PC-3 (cell line): Measurements from ENCODE around the gene ST6GALNAC3. TPM values are rescaled to one million over a fixed set of nuclear protein-coding genes. Genes with fewer than 3 reads are reported as not detected.

Experiments
- ATAC-seq: fragments of 200-7000 bp; cut with Tn5 transposase; 2 replicates; pipeline ENCODE4 v1.9.1; 2020; ENCODE audit warnings: mild to moderate bottlenecking, moderate library complexity
- BruUV-seq: library from RNA; stranded (reverse); fragments of 400-500 nt; replicated peaks from 2 replicates; lab custom pipeline; 2021; lab: Mats Ljungman, UMichigan
- CTCF ChIA-PET: fragments of 300-600 bp; sonication (Branson Sonifier 250); formaldehyde crosslinking; loops from one replicate; lab custom pipeline; 2022; ENCODE audit warnings: antibody characterized with exemption; lab: Charles Lee
- POLR2A ChIA-PET: fragments of 300-600 bp; sonication (Branson Sonifier 250); formaldehyde crosslinking; loops from one replicate; lab custom pipeline; 2022; ENCODE audit warnings: antibody characterized with exemption; ENCODE audit not compliant: unreplicated experiment; lab: Charles Lee
- DNase-seq: peaks from one replicate; pipeline ENCODE4 v3.0.0-alpha.2; 2015
- H2AFZ ChIP-seq: fragments of 300-600 bp; sonication (generic); 2 replicates; pipeline ENCODE4 v1.6.0; 2016; ENCODE audit warnings: antibody characterized with exemption, low read length
- H3F3A ChIP-seq: fragments of 300-600 bp; sonication (generic); one replicate; pipeline ENCODE4 v1.6.0; 2017; ENCODE audit warnings: antibody characterized with exemption, low read length, control low read depth, mild to moderate bottlenecking; ENCODE audit not compliant: unreplicated experiment
- H3K27ac ChIP-seq: fragments of 300-600 bp; sonication (generic); 2 replicates; pipeline ENCODE4 v1.5.1; 2016; ENCODE audit warnings: mild to moderate bottlenecking, low read length
- H3K27me3 ChIP-seq: fragments of 300-600 bp; sonication (generic); 2 replicates; pipeline ENCODE4 v1.6.1; 2016; ENCODE audit warnings: low read length, mixed read lengths
- H3K36me3 ChIP-seq: fragments of 300-600 bp; sonication (generic); 2 replicates; pipeline ENCODE4 v1.6.1; 2016; ENCODE audit warnings: low read depth, mixed run types, low read length, mixed read lengths
- H3K4me1 ChIP-seq: fragments of 300-600 bp; sonication (generic); 2 replicates; pipeline ENCODE4 v1.5.1; 2016; ENCODE audit warnings: low read length; ENCODE audit not compliant: insufficient read depth
- H3K4me2 ChIP-seq: fragments of 300-600 bp; sonication (generic); 2 replicates; pipeline ENCODE4 v1.6.0; 2016; ENCODE audit warnings: low read length
- H3K4me3 ChIP-seq: fragments of 300-600 bp; sonication (generic); 2 replicates; pipeline ENCODE4 v1.5.1; 2016; ENCODE audit warnings: mild to moderate bottlenecking, low read length, mixed read lengths
- H3K79me2 ChIP-seq: fragments of 300-600 bp; sonication (generic); 2 replicates; pipeline ENCODE4 v1.6.1; 2017; ENCODE audit warnings: low read length, mixed read lengths
- H3K9ac ChIP-seq: fragments of 300-600 bp; sonication (generic); 2 replicates; pipeline ENCODE4 v1.6.0; 2016; ENCODE audit warnings: mild to moderate bottlenecking, low read length
- H3K9me2 ChIP-seq: fragments of 300-600 bp; sonication (generic); replicated peaks from 2 replicates; pipeline ENCODE4 v1.6.1; 2016; ENCODE audit warnings: mixed run types, low read length, mixed read lengths
- H3K9me3 ChIP-seq: fragments of 300-600 bp; sonication (generic); 2 replicates; pipeline ENCODE4 v1.6.1; 2016; ENCODE audit warnings: low read length, mixed read lengths
- H4K20me1 ChIP-seq: fragments of 300-600 bp; sonication (generic); 2 replicates; pipeline ENCODE4 v1.6.1; 2016; ENCODE audit warnings: low read length, mixed read lengths
- CTCF ChIP-seq: fragments of 300-600 bp; sonication (generic); conservative IDR thresholded peaks from 2 replicates; pipeline ENCODE4 v1.5.1; 2017; ENCODE audit warnings: antibody characterized with exemption, low read depth, mild to moderate bottlenecking, low read length
- EZH2 ChIP-seq: fragments of 300-600 bp; sonication (generic); IDR thresholded peaks from one replicate; pipeline ENCODE4 v1.6.1; 2017; ENCODE audit warnings: antibody characterized with exemption, mild to moderate bottlenecking, low read length; ENCODE audit not compliant: unreplicated experiment
- EZH2phosphoT487 ChIP-seq: fragments of 300-600 bp; sonication (generic); IDR thresholded peaks from 2 replicates; pipeline ENCODE4 v1.6.1; 2018; ENCODE audit warnings: mild to moderate bottlenecking, antibody characterized with exemption, low read length, borderline replicate concordance
- intact Hi-C: fragments of 100-400 bp; cut with micrococcal nuclease; formaldehyde crosslinking; loops from 2 replicates; pipeline ENCODE4 v1.9.0; 2023
- total RNA-seq: library from RNA; depleted of rRNA; stranded (reverse); fragments of >200 nt; gene quantifications from 2 replicates; pipeline ENCODE4 v1.2.3, GENCODE V29; 2014

The ST6GALNAC3 gene
- total RNA-seq, 1 experiment from 2014 or later, result not detected

GRCh38 chr1:76106719-76107235, 32.2 kb downstream of the ST6GALNAC3 start:
- Histone ChIP-seq H3K4me1 (no peaks in the 10 kb centered on the region), H3K4me3 (no peak overlapping the region), H3K9me3 (no peaks in the 10 kb centered on the region), H4K20me1 (no peaks in the 10 kb centered on the region), H3K36me3 (no peaks in the 10 kb centered on the region), H3F3A (no peaks in the 10 kb centered on the region), H3K9ac (no peak overlapping the region), H3K9me2 (no peaks in the 10 kb centered on the region), H3K4me2 (no peak overlapping the region), H3K27ac (no peak overlapping the region), H3K27me3 (peaks cover 24% of the 10 kb centered on the region), H2AFZ (no peak overlapping the region), H3K79me2 (no peaks in the 10 kb centered on the region)
- CTCF ChIA-PET, result no interaction called here
- POLR2A ChIA-PET, result interaction anchor here (0.8 kb wide), 1 partner anchor 317 kb away, joined by 3 read pairs; no protein-coding TSS in a partner anchor
- ATAC-seq (no peak), DNase-seq (no peak)
- BruUV-seq, result no TSS peak
- no peak for TF ChIP-seq EZH2phosphoT487
- no peak for TF ChIP-seq CTCF
- TF ChIP-seq EZH2, result no peak
- intact Hi-C loops, result no loop called here

- no peak overlapping the region for H3K9ac ChIP-seq
- no peaks in the 10 kb centered on the region for H3K79me2 ChIP-seq
- no peaks in the 10 kb centered on the region for H3K9me3 ChIP-seq
- CTCF ChIA-PET, result no interaction called here
- H3K4me3 ChIP-seq, result no peak overlapping the region
- intact Hi-C loops, result no loop called here
- no peaks in the 10 kb centered on the region for H3F3A ChIP-seq
- no peaks in the 10 kb centered on the region for H3K36me3 ChIP-seq
- no peak for TF ChIP-seq EZH2phosphoT487
- no peak for TF ChIP-seq CTCF
- no peak for TF ChIP-seq EZH2
- no TSS peak for BruUV-seq
- no peaks in the 10 kb centered on the region for H3K9me2 ChIP-seq
- no peaks in the 10 kb centered on the region for H4K20me1 ChIP-seq
- H2AFZ ChIP-seq, result no peak overlapping the region
- peaks cover 24% of the 10 kb centered on the region for H3K27me3 ChIP-seq
- no peak overlapping the region for H3K4me2 ChIP-seq
- ATAC-seq, result no peak
- no peaks in the 10 kb centered on the region for H3K4me1 ChIP-seq
- H3K27ac ChIP-seq, result no peak overlapping the region
- POLR2A ChIA-PET, result no interaction called here
- DNase-seq, result no peak
These were observed 34.9 kb downstream of the ST6GALNAC3 start for GRCh38 chr1:76109404-76109803.

GRCh38 chr1:76109901-76110560, 35.5 kb downstream of the ST6GALNAC3 start:
- Histone ChIP-seq H3K9ac (no peak overlapping the region), H3K4me1 (no peaks in the 10 kb centered on the region), H3K9me2 (no peaks in the 10 kb centered on the region), H3K9me3 (no peaks in the 10 kb centered on the region), H3K79me2 (no peaks in the 10 kb centered on the region), H3K36me3 (no peaks in the 10 kb centered on the region), H3F3A (no peaks in the 10 kb centered on the region), H3K4me3 (no peak overlapping the region), H3K4me2 (no peak overlapping the region), H3K27me3 (peaks cover 24% of the 10 kb centered on the region), H2AFZ (no peak overlapping the region), H4K20me1 (no peaks in the 10 kb centered on the region), H3K27ac (no peak overlapping the region)
- CTCF ChIA-PET, result no interaction called here
- POLR2A ChIA-PET, result no interaction called here
- ATAC-seq, result no peak
- intact Hi-C loops, result no loop called here
- no TSS peak for BruUV-seq
- TF ChIP-seq EZH2phosphoT487 (no peak), CTCF (no peak), EZH2 (no peak)
- no peak for DNase-seq
